PC-9 (cell line): ENCODE results near the gene NEURL2. TPM values are rescaled to one million over a fixed set of nuclear protein-coding genes. Genes with fewer than 3 reads are reported as not detected.

Source experiments
- BruUV-seq: library from RNA; stranded (reverse); fragments of 400-500 nt; replicated peaks from 2 replicates; lab custom pipeline; 2021; lab: Mats Ljungman, UMichigan
- CTCF ChIA-PET: fragments of 300-600 bp; sonication (Branson Sonifier 250); formaldehyde crosslinking; loops from one replicate; lab custom pipeline; 2022; ENCODE audit warnings: antibody characterized with exemption; lab: Charles Lee
- POLR2A ChIA-PET: fragments of 300-600 bp; sonication (Branson Sonifier 250); formaldehyde crosslinking; loops from one replicate; lab custom pipeline; 2022; ENCODE audit warnings: antibody characterized with exemption; ENCODE audit not compliant: unreplicated experiment; lab: Charles Lee
- DNase-seq, 2 experiments: peaks; one replicate each; pipeline versions ENCODE4 v3.0.0 to v3.0.0-alpha.2; 2015 to 2022; ENCODE audit warnings: mixed read lengths in 1 of 2
- H2AFZ ChIP-seq: fragments of 200-600 bp; sonication (generic); 2 replicates; pipeline ENCODE4 v1.8.1; 2017; ENCODE audit warnings: antibody characterized with exemption
- H3F3A ChIP-seq: fragments of 200-600 bp; sonication (generic); 2 replicates; pipeline ENCODE4 v1.8.1; 2017; ENCODE audit warnings: antibody characterized with exemption, mild to moderate bottlenecking, low read depth; ENCODE audit not compliant: insufficient read depth
- H3K27ac ChIP-seq: fragments of 200-600 bp; sonication (generic); 2 replicates; pipeline ENCODE4 v1.6.1; 2016; ENCODE audit warnings: mixed run types
- H3K27me3 ChIP-seq: fragments of 200-600 bp; sonication (generic); 2 replicates; pipeline ENCODE4 v1.6.1; 2016; ENCODE audit warnings: low read depth, mixed run types; ENCODE audit not compliant: insufficient read depth
- H3K36me3 ChIP-seq: fragments of 200-600 bp; sonication (generic); 2 replicates; pipeline ENCODE4 v1.6.1; 2016; ENCODE audit warnings: low read depth, mixed run types
- H3K4me1 ChIP-seq: fragments of 200-600 bp; sonication (generic); replicated peaks from 2 replicates; pipeline ENCODE4 v1.6.1; 2016; ENCODE audit warnings: mixed run types; ENCODE audit not compliant: insufficient read depth
- H3K4me2 ChIP-seq: fragments of 200-600 bp; sonication (generic); 2 replicates; pipeline ENCODE4 v1.6.1; 2017; ENCODE audit warnings: mixed run types
- H3K4me3 ChIP-seq: fragments of 200-600 bp; sonication (generic); 2 replicates; pipeline ENCODE4 v1.6.1; 2016; ENCODE audit warnings: mixed run types
- H3K79me2 ChIP-seq: fragments of 200-600 bp; sonication (generic); 2 replicates; pipeline ENCODE4 v1.6.1; 2017; ENCODE audit warnings: low read depth, mixed run types
- H3K9me2 ChIP-seq: fragments of 200-600 bp; sonication (generic); 2 replicates; pipeline ENCODE4 v1.8.1; 2017; ENCODE audit warnings: mild to moderate bottlenecking; ENCODE audit not compliant: insufficient read depth
- H3K9me3 ChIP-seq: fragments of 200-600 bp; sonication (generic); 2 replicates; pipeline ENCODE4 v1.8.1; 2016; ENCODE audit warnings: low read depth; ENCODE audit not compliant: insufficient read depth
- H4K20me1 ChIP-seq: fragments of 200-600 bp; sonication (generic); 2 replicates; pipeline ENCODE4 v1.8.1; 2017; ENCODE audit not compliant: insufficient read depth
- EZH2 ChIP-seq: fragments of 200-600 bp; sonication (generic); IDR thresholded peaks from 2 replicates; pipeline ENCODE4 v1.8.0; 2017; ENCODE audit warnings: antibody characterized with exemption, low read depth
- intact Hi-C: fragments of 100-400 bp; cut with micrococcal nuclease; formaldehyde crosslinking; loops from one replicate; pipeline ENCODE4 v1.10.0; 2022; ENCODE audit not compliant: unreplicated experiment
- total RNA-seq: library from RNA; stranded (reverse); gene quantifications from 2 replicates; pipeline ENCODE4 v1.2.3, GENCODE V29; 2021
- TF ChIP-seq, protein P1 (sequence below): fragments of 200-600 bp; sonication (generic); conservative IDR thresholded peaks from 2 replicates; pipeline ENCODE4 v1.6.1; 2017; ENCODE audit warnings: mixed run types, antibody characterized with exemption, mild to moderate bottlenecking, moderate library complexity

The NEURL2 gene
- total RNA-seq, 1 experiment from 2014 or later = 6.5 TPM

DNA sequence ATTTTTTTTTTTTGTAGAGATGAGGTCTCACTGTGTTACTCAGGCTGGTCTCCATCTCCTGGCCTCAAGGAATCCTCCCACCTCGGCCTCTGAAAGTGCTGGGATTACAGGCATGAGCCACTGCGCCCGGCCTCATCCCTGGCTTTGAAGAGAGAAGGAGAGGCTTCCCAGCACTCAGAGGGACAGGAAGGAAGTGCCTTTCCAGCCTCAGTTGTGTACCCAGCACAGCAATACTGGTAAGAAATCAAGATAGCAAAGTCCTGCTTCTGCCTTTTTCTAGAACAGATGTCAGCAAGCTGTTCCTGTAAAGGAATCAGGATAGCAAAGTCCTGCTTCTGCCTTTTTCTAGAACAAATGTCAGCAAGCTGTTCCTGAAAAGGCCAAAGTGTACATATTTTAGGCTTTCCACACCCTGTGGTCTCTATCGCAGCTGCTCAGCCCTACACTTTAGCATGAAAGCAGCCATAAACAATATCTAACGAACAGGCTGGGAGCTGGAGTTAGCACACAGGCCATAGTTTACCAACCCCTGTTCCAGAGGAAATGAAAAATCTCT is 27.3 kb upstream of the NEURL2 start:
- H4K20me1 ChIP-seq = no peaks in the 10 kb centered on the region
- CTCF ChIA-PET = interaction anchor here (0.7 kb wide), 1 partner anchor 18 kb away, joined by 4 read pairs; no protein-coding TSS in a partner anchor
- POLR2A ChIA-PET = interaction anchor here (0.6 kb wide), 1 partner anchor 17 kb away, joined by 4 read pairs; no protein-coding TSS in a partner anchor

DNA sequence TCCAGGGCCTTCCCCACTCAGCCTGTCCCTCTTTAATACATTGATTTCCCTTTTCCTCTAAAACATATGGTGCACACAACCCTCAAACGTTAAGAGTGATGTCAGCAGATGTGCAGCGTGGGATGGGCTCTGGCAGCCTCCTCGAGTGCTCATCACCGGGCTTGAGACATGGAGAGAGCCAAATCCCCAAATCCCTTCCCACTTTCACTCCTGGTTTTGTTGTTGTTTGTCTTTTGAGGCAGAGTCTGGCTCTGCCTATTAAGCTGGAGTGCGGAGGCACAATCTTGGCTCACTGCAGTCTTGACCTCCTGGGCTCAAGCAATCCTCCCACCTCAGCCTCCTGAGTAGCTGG is 26.8 kb upstream of the NEURL2 start:
- Histone ChIP-seq H3K4me1 (peaks cover 23% of the 10 kb centered on the region), H3F3A (peaks cover 27% of the 10 kb centered on the region), H3K9me2 (no peaks in the 10 kb centered on the region), H3K79me2 (no peaks in the 10 kb centered on the region), H3K4me2 (no peak overlapping the region), H4K20me1 (no peaks in the 10 kb centered on the region), H3K4me3 (no peak overlapping the region), H3K27me3 (no peaks in the 10 kb centered on the region), H3K36me3 (no peaks in the 10 kb centered on the region), H3K9me3 (no peaks in the 10 kb centered on the region), H3K27ac (no peak overlapping the region), H2AFZ (no peak overlapping the region)
- TF ChIP-seq, protein P1, sequence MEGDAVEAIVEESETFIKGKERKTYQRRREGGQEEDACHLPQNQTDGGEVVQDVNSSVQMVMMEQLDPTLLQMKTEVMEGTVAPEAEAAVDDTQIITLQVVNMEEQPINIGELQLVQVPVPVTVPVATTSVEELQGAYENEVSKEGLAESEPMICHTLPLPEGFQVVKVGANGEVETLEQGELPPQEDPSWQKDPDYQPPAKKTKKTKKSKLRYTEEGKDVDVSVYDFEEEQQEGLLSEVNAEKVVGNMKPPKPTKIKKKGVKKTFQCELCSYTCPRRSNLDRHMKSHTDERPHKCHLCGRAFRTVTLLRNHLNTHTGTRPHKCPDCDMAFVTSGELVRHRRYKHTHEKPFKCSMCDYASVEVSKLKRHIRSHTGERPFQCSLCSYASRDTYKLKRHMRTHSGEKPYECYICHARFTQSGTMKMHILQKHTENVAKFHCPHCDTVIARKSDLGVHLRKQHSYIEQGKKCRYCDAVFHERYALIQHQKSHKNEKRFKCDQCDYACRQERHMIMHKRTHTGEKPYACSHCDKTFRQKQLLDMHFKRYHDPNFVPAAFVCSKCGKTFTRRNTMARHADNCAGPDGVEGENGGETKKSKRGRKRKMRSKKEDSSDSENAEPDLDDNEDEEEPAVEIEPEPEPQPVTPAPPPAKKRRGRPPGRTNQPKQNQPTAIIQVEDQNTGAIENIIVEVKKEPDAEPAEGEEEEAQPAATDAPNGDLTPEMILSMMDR = no peak
- TF ChIP-seq EZH2 = no peak
- ChIA-PET CTCF (no interaction called here), POLR2A (no interaction called here)
- no TSS peak for BruUV-seq
- intact Hi-C loops = no loop called here
- DNase-seq = no peak

More for the DNA sequence above, 27.3 kb upstream of the NEURL2 start:
- Histone ChIP-seq H3K79me2 (no peaks in the 10 kb centered on the region), H3K27me3 (no peaks in the 10 kb centered on the region), H3F3A (peaks cover 27% of the 10 kb centered on the region), H3K9me2 (no peaks in the 10 kb centered on the region), H3K27ac (no peak overlapping the region), H3K4me1 (peaks cover 23% of the 10 kb centered on the region), H3K4me2 (no peak overlapping the region), H3K9me3 (no peaks in the 10 kb centered on the region), H2AFZ (no peak overlapping the region), H3K36me3 (no peaks in the 10 kb centered on the region), H3K4me3 (no peak overlapping the region)
- no peak for DNase-seq
- no TSS peak for BruUV-seq
- intact Hi-C loops = no loop called here
- TF ChIP-seq, protein P1 = no peak
- TF ChIP-seq EZH2 = no peak

DNA sequence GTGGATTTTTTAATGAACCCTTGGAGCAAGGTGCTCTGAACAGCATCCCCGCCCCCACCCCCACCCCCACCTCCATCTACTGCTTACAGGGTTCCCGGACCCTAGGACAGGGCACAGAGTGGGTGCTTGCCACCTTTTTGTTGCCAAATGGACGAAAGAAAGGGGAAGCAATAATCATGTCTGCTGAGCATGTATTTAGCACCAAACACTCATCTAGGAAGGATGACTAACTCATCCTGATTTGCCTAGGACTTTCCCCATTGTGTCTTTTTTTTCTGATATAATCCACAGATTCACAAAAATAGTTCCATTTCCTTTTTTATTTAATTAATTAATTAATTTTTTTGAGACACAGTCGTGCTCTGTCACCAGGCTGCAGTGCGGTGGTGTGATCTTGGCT is 22.1 kb upstream of the NEURL2 start:
- Histone ChIP-seq H3K27me3 (no peaks in the 10 kb centered on the region), H3K27ac (no peak overlapping the region), H3K9me3 (no peaks in the 10 kb centered on the region), H3K36me3 (0 out of 2 replicates have a peak, but pooled peaks cover 4% of the 10 kb centered on the region), H3K79me2 (peaks cover 6% of the 10 kb centered on the region), H3K9me2 (no peaks in the 10 kb centered on the region), H3F3A (peaks cover 18% of the 10 kb centered on the region), H2AFZ (no peak overlapping the region), H3K4me3 (no peak overlapping the region), H3K4me1 (peaks cover 23% of the 10 kb centered on the region), H4K20me1 (no peaks in the 10 kb centered on the region; the same call in 1 of the 2 replicates), H3K4me2 (no peak overlapping the region)
- BruUV-seq = no TSS peak
- intact Hi-C loops = no loop called here
- no peak for TF ChIP-seq EZH2
- ChIA-PET CTCF (no interaction called here), POLR2A (no interaction called here)
- DNase-seq = no peak
